Activated T-helper 1 cell treated with anti-CD3 and anti-CD28 coated beads, Interleukin-12 subunit alpha, Interleukin-12 subunit beta, Interleukin-2, Interleukin-4 antibody, amounts not matched to agents 30 ng/mL and 10 ng/mL and 1 ng/mL, durations not matched to agents 14 hours and 24 hours and 36 hours (primary cell): ENCODE data around the gene TP63. TPM values are rescaled to one million over a fixed set of nuclear protein-coding genes. Genes with fewer than 3 reads are reported as not detected.
"Not testable (repeated sequence)": the region's sequence is repeated elsewhere in the genome, so short reads cannot be mapped to it uniquely, and the experiment has no call there.

Experiments
- DNase-seq: peaks from one replicate; pipeline ENCODE4 v3.0.0; 2021; ENCODE audit warnings: low spot score
- H3K27ac Mint-ChIP-seq: one replicate; pipeline ENCODE4 v1.8.0; 2021; ENCODE audit warnings: mild to moderate bottlenecking, mixed read lengths
- H3K27me3 Mint-ChIP-seq: one replicate; pipeline ENCODE4 v1.8.0; 2022; ENCODE audit warnings: mild to moderate bottlenecking, moderate library complexity, mixed read lengths; ENCODE audit not compliant: insufficient read depth
- H3K36me3 Mint-ChIP-seq: one replicate; pipeline ENCODE4 v1.8.0; 2021; ENCODE audit warnings: low read depth, mixed read lengths
- H3K4me1 Mint-ChIP-seq: one replicate; pipeline ENCODE4 v1.8.0; 2021; ENCODE audit warnings: low read depth, mixed read lengths
- H3K4me3 Mint-ChIP-seq: one replicate; pipeline ENCODE4 v1.8.0; 2021; ENCODE audit warnings: mild to moderate bottlenecking, moderate library complexity, mixed read lengths
- H3K9me3 Mint-ChIP-seq: one replicate; pipeline ENCODE4 v1.8.0; 2021; ENCODE audit warnings: mixed read lengths
- intact Hi-C: fragments of 100-400 bp; cut with micrococcal nuclease; formaldehyde crosslinking; loops from one replicate; pipeline ENCODE4 v1.15.1; 2024
- total RNA-seq: library from RNA; stranded (reverse); gene quantifications from 2 replicates; pipeline ENCODE4 v1.2.3, GENCODE V29; 2022

TP63 gene
- total RNA-seq, 1 donor from 2014 or later = 0.67 TPM

DNA sequence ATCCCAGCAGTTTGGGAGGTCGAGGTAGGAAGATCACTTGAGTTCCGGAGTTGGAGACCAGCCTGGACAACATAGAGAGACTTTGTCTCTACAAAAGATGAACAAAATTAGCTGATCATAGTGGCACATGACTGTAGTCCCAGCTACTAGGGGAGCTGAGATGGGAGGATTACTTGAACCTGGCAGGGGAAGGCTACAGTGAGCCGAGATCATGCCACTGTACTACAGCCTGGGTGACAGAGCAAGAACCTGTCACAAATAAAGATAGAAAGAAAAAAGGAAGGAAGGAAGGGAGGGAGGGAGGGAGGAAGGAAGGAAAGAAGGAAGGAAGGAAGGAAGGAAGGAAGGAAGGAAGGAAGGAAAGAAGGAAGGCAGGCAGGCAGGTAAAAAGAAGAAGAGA, 41.2 kb downstream of the TP63 start:
- H3K9me3 Mint-ChIP-seq, H3K36me3 Mint-ChIP-seq, DNase-seq, H3K4me3 Mint-ChIP-seq, H3K27me3 Mint-ChIP-seq, intact Hi-C loops, H3K4me1 Mint-ChIP-seq, H3K27ac Mint-ChIP-seq: not testable (repeated sequence)

- DNase-seq = no peak
- Mint-ChIP-seq H3K4me3 (no peak overlapping the region), H3K9me3 (peaks cover 6% of the 10 kb centered on the region), H3K4me1 (no peaks in the 10 kb centered on the region), H3K27me3 (peaks cover 6% of the 10 kb centered on the region), H3K36me3 (no peaks in the 10 kb centered on the region), H3K27ac (no peak overlapping the region)
- intact Hi-C loops = no loop called here
Observed at GRCh38 chr3:189673535-189673934, 42.3 kb downstream of the TP63 start.

GRCh38 chr3:189674249-189674913, 43.2 kb downstream of the TP63 start:
- intact Hi-C loops = no loop called here
- H3K36me3 Mint-ChIP-seq = no peaks in the 10 kb centered on the region
- no peak overlapping the region for H3K27ac Mint-ChIP-seq
- H3K4me3 Mint-ChIP-seq = no peak overlapping the region
- H3K27me3 Mint-ChIP-seq = peaks cover 6% of the 10 kb centered on the region
- H3K4me1 Mint-ChIP-seq = no peaks in the 10 kb centered on the region
- peaks cover 6% of the 10 kb centered on the region for H3K9me3 Mint-ChIP-seq
- no peak for DNase-seq

GRCh38 chr3:189677667-189678066, 46.5 kb downstream of the TP63 start:
- intact Hi-C loops = no loop called here

DNA sequence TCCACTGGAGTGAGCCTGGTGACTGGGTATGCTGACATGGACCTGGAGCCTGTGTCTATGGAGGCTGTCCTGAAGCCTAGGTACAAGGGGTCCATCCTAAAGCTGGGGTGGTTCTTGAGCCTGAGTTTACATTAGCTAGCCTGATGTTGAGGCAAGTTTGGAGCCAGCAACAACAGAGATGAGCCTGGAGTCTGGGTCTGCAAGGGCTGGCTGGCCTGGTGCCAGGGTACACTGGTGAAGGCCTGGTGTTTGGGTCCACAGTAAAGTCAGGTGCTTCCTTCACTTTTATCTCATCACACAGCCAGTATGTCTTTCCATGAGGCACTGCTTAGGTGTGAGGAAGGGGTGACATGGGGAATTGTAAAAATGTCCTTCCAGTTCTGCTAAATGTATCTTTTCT, 49.5 kb downstream of the TP63 start:
- H3K27me3 Mint-ChIP-seq = peaks cover 4% of the 10 kb centered on the region
- intact Hi-C loops = no loop called here
- no peak overlapping the region for H3K4me3 Mint-ChIP-seq
- no peak for DNase-seq
- peaks cover 6% of the 10 kb centered on the region for H3K9me3 Mint-ChIP-seq
- peaks cover 9% of the 10 kb centered on the region for H3K4me1 Mint-ChIP-seq
- no peaks in the 10 kb centered on the region for H3K36me3 Mint-ChIP-seq
- H3K27ac Mint-ChIP-seq = no peak overlapping the region

More at GRCh38 chr3:189677667-189678066, 46.5 kb downstream of the TP63 start:
- no peak overlapping the region for H3K27ac Mint-ChIP-seq
- no peaks in the 10 kb centered on the region for H3K36me3 Mint-ChIP-seq
- H3K4me1 Mint-ChIP-seq = no peaks in the 10 kb centered on the region
- H3K9me3 Mint-ChIP-seq = peaks cover 6% of the 10 kb centered on the region
- H3K27me3 Mint-ChIP-seq = peaks cover 5% of the 10 kb centered on the region
- H3K4me3 Mint-ChIP-seq = no peak overlapping the region
- DNase-seq = no peak

- H3K27ac Mint-ChIP-seq = no peak overlapping the region
- H3K9me3 Mint-ChIP-seq = no peaks in the 10 kb centered on the region
- no peaks in the 10 kb centered on the region for H3K36me3 Mint-ChIP-seq
- H3K4me3 Mint-ChIP-seq = no peak overlapping the region
- intact Hi-C loops = no loop called here
- peaks cover 4% of the 10 kb centered on the region for H3K27me3 Mint-ChIP-seq
- no peak for DNase-seq
- peaks cover 9% of the 10 kb centered on the region for H3K4me1 Mint-ChIP-seq
Observed at GRCh38 chr3:189683546-189684255, 52.5 kb downstream of the TP63 start.

- no peak overlapping the region for H3K4me3 Mint-ChIP-seq
Observed at GRCh38 chr3:189684317-189684716, 53.1 kb downstream of the TP63 start.

GRCh38 chr3:189685291-189685690, 54.1 kb downstream of the TP63 start:
- Mint-ChIP-seq H3K4me3 (no peak overlapping the region), H3K27me3 (peaks cover 4% of the 10 kb centered on the region), H3K4me1 (peaks cover 9% of the 10 kb centered on the region), H3K9me3 (no peaks in the 10 kb centered on the region), H3K36me3 (no peaks in the 10 kb centered on the region), H3K27ac (no peak overlapping the region)
- intact Hi-C loops = no loop called here
- no peak for DNase-seq

More at GRCh38 chr3:189684317-189684716, 53.1 kb downstream of the TP63 start:
- peaks cover 4% of the 10 kb centered on the region for H3K27me3 Mint-ChIP-seq
- peaks cover 9% of the 10 kb centered on the region for H3K4me1 Mint-ChIP-seq
- H3K9me3 Mint-ChIP-seq = no peaks in the 10 kb centered on the region
- H3K36me3 Mint-ChIP-seq = no peaks in the 10 kb centered on the region
- intact Hi-C loops = no loop called here
- H3K27ac Mint-ChIP-seq = no peak overlapping the region
- DNase-seq = no peak

DNA sequence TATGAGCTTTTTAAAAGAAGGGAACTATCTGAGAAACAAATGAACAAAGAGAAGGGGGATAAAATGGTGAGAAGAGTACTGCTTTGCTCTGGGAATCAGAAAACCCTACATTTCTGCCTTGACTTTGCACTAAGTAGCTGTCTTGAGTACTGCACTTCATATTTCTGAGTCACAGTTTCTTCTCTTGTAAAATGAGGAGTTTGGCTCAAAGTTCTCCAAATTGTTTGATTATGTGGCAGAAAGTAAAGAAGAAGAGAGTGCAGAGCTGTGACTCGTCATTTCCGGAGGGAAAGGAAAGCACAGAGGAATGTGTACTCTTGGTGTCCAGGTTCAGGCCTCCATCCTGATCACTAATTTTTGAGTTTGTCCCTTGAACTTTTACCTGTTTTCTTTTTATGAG, 54.7 kb downstream of the TP63 start:
- intact Hi-C loops = no loop called here
- Mint-ChIP-seq H3K36me3 (no peaks in the 10 kb centered on the region), H3K4me1 (peaks cover 9% of the 10 kb centered on the region), H3K27me3 (peaks cover 4% of the 10 kb centered on the region), H3K9me3 (no peaks in the 10 kb centered on the region), H3K4me3 (no peak overlapping the region), H3K27ac (no peak overlapping the region)
- DNase-seq = no peak

GRCh38 chr3:189687475-189687874, 56.3 kb downstream of the TP63 start:
- DNase-seq = no peak
- no peak overlapping the region for H3K27ac Mint-ChIP-seq
- no peak overlapping the region for H3K4me3 Mint-ChIP-seq
- peaks cover 9% of the 10 kb centered on the region for H3K4me1 Mint-ChIP-seq
- H3K27me3 Mint-ChIP-seq = no peaks in the 10 kb centered on the region
- intact Hi-C loops = no loop called here
- H3K9me3 Mint-ChIP-seq = no peaks in the 10 kb centered on the region
- no peaks in the 10 kb centered on the region for H3K36me3 Mint-ChIP-seq

DNA sequence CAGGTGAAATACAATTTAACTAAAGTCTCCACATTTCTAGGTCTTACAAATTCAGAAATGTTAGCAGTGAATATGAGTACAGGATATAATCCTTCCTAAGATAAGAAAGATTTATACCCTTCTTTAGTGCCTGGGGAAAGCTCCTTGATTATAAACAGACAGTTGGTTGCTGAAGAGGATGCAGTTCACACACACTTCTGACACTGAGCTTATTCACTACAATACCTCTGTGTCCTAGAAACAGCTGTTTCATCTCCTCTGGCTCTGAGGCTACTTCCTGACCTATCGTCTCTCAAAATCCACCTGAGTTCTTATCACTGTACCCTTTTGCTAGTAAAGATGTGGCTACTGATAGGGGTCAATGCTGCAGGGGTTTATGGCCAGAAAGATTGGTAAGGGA, 57.1 kb downstream of the TP63 start:
- H3K9me3 Mint-ChIP-seq = no peaks in the 10 kb centered on the region
- H3K36me3 Mint-ChIP-seq = no peaks in the 10 kb centered on the region
- H3K27ac Mint-ChIP-seq = no peak overlapping the region
- no peak overlapping the region for H3K4me3 Mint-ChIP-seq
- no peak for DNase-seq
- no peaks in the 10 kb centered on the region for H3K27me3 Mint-ChIP-seq
- intact Hi-C loops = no loop called here
- peaks cover 9% of the 10 kb centered on the region for H3K4me1 Mint-ChIP-seq

- intact Hi-C loops = no loop called here
- Mint-ChIP-seq H3K4me1 (no peaks in the 10 kb centered on the region), H3K36me3 (no peaks in the 10 kb centered on the region), H3K4me3 (no peak overlapping the region), H3K27me3 (no peaks in the 10 kb centered on the region), H3K9me3 (no peaks in the 10 kb centered on the region), H3K27ac (no peak overlapping the region)
- DNase-seq = no peak
Observed at GRCh38 chr3:189689625-189690024, 58.4 kb downstream of the TP63 start.

GRCh38 chr3:189690237-189690636, 59.0 kb downstream of the TP63 start:
- DNase-seq = no peak
- H3K27ac Mint-ChIP-seq = no peak overlapping the region
- no peaks in the 10 kb centered on the region for H3K27me3 Mint-ChIP-seq
- no peaks in the 10 kb centered on the region for H3K4me1 Mint-ChIP-seq
- H3K36me3 Mint-ChIP-seq = no peaks in the 10 kb centered on the region
- no peaks in the 10 kb centered on the region for H3K9me3 Mint-ChIP-seq
- intact Hi-C loops = no loop called here
- no peak overlapping the region for H3K4me3 Mint-ChIP-seq
